Memory B cell (primary cell): ENCODE results near the gene WNT5A.

ENCODE experiments used
- ATAC-seq: fragments of 150-1000 bp; cut with Tn5 transposase; 2 replicates; pipeline ENCODE4 v1.10.0; 2021; ENCODE audit warnings: low read depth, mild to moderate bottlenecking, moderate library complexity
- DNase-seq, 2 donors: peaks; one replicate each; pipeline ENCODE4 v3.0.0; 2022; ENCODE audit warnings: low spot score in 2 of 2
- H3K27ac Mint-ChIP-seq: one replicate; pipeline ENCODE4 v1.8.0; 2022; ENCODE audit warnings: mild to moderate bottlenecking, moderate library complexity, mixed read lengths
- H3K27me3 Mint-ChIP-seq: one replicate; pipeline ENCODE4 v1.8.0; 2022; ENCODE audit warnings: mixed read lengths
- H3K36me3 Mint-ChIP-seq: one replicate; pipeline ENCODE4 v1.8.0; 2022; ENCODE audit warnings: mild to moderate bottlenecking, mixed read lengths
- H3K4me1 Mint-ChIP-seq: one replicate; pipeline ENCODE4 v1.8.0; 2022; ENCODE audit warnings: mixed read lengths
- H3K4me3 Mint-ChIP-seq: one replicate; pipeline ENCODE4 v1.8.0; 2022; ENCODE audit warnings: mild to moderate bottlenecking, moderate library complexity, mixed read lengths
- H3K9me3 Mint-ChIP-seq: one replicate; pipeline ENCODE4 v1.8.0; 2022; ENCODE audit warnings: mixed read lengths

Gene WNT5A

GRCh38 chr3:55486857-55487380, at the start of gene WNT5A:
TSS of gene WNT5A (minus strand) at chr3:55487306. CDS start at chr3:55486985, 321 bp downstream.
- Mint-ChIP-seq H3K27ac (no peak within 1 kb of the TSS), H3K4me1 (peaks cover 13% of the 10 kb centered on the region), H3K9me3 (no peaks in the 10 kb centered on the region), H3K27me3 (peaks cover 29% of the 10 kb centered on the region), H3K36me3 (no peaks in the 10 kb centered on the region), H3K4me3 (peak within 1 kb of the TSS; percentile 71)
- no peak for DNase-seq
- ATAC-seq, result no peak

GRCh38 chr3:55534876-55535275, 47.8 kb upstream of the WNT5A start:
- H3K4me3 Mint-ChIP-seq, result no peak overlapping the region
- DNase-seq, result no peak
- ATAC-seq, result no peak
- no peak overlapping the region for H3K27ac Mint-ChIP-seq
- H3K36me3 Mint-ChIP-seq, result no peaks in the 10 kb centered on the region
- no peaks in the 10 kb centered on the region for H3K4me1 Mint-ChIP-seq
- H3K27me3 Mint-ChIP-seq, result no peaks in the 10 kb centered on the region
- no peaks in the 10 kb centered on the region for H3K9me3 Mint-ChIP-seq

GRCh38 chr3:55532806-55533205, 45.7 kb upstream of the WNT5A start:
- H3K9me3 Mint-ChIP-seq, result no peaks in the 10 kb centered on the region
- ATAC-seq, result no peak
- H3K27me3 Mint-ChIP-seq, result no peaks in the 10 kb centered on the region
- DNase-seq, result no peak
- H3K4me1 Mint-ChIP-seq, result no peaks in the 10 kb centered on the region
- H3K36me3 Mint-ChIP-seq, result no peaks in the 10 kb centered on the region
- H3K4me3 Mint-ChIP-seq, result no peak overlapping the region
- H3K27ac Mint-ChIP-seq, result no peak overlapping the region

- ATAC-seq (no peak), DNase-seq (no peak)
- no peak overlapping the region for H3K27ac Mint-ChIP-seq
- no peaks in the 10 kb centered on the region for H3K4me1 Mint-ChIP-seq
- no peak overlapping the region for H3K4me3 Mint-ChIP-seq
- no peaks in the 10 kb centered on the region for H3K36me3 Mint-ChIP-seq
- H3K9me3 Mint-ChIP-seq, result no peaks in the 10 kb centered on the region
- no peaks in the 10 kb centered on the region for H3K27me3 Mint-ChIP-seq
Measured at GRCh38 chr3:55531321-55531720, 44.2 kb upstream of the WNT5A start.

GRCh38 chr3:55527361-55527760, 40.3 kb upstream of the WNT5A start:
- H3K4me1 Mint-ChIP-seq, result no peaks in the 10 kb centered on the region
- H3K36me3 Mint-ChIP-seq, result no peaks in the 10 kb centered on the region
- peaks cover 2% of the 10 kb centered on the region for H3K27me3 Mint-ChIP-seq
- no peak for DNase-seq
- ATAC-seq, result no peak
- H3K4me3 Mint-ChIP-seq, result no peak overlapping the region
- H3K9me3 Mint-ChIP-seq, result peaks cover 2% of the 10 kb centered on the region
- no peak overlapping the region for H3K27ac Mint-ChIP-seq

- H3K36me3 Mint-ChIP-seq, result no peaks in the 10 kb centered on the region
- no peak for ATAC-seq
- H3K27ac Mint-ChIP-seq, result no peak overlapping the region
- no peaks in the 10 kb centered on the region for H3K4me1 Mint-ChIP-seq
- DNase-seq, result no peak
- H3K27me3 Mint-ChIP-seq, result peaks cover 2% of the 10 kb centered on the region
- no peak overlapping the region for H3K4me3 Mint-ChIP-seq
- H3K9me3 Mint-ChIP-seq, result peaks cover 2% of the 10 kb centered on the region
Measured at GRCh38 chr3:55526332-55527030, 39.4 kb upstream of the WNT5A start.

- Mint-ChIP-seq H3K27ac (no peak overlapping the region), H3K36me3 (no peaks in the 10 kb centered on the region), H3K4me3 (no peak overlapping the region), H3K27me3 (peaks cover 2% of the 10 kb centered on the region), H3K4me1 (no peaks in the 10 kb centered on the region), H3K9me3 (peaks cover 2% of the 10 kb centered on the region)
- no peak for DNase-seq
- ATAC-seq, result no peak
Measured at GRCh38 chr3:55525436-55525835, 38.3 kb upstream of the WNT5A start.

- Mint-ChIP-seq H3K27ac (no peak overlapping the region), H3K27me3 (peaks cover 2% of the 10 kb centered on the region), H3K4me1 (no peaks in the 10 kb centered on the region), H3K9me3 (peaks cover 2% of the 10 kb centered on the region), H3K4me3 (no peak overlapping the region), H3K36me3 (no peaks in the 10 kb centered on the region)
- ATAC-seq, result no peak
- DNase-seq, result no peak
Measured at GRCh38 chr3:55524565-55525244, 37.6 kb upstream of the WNT5A start.

GRCh38 chr3:55523471-55523870, 36.4 kb upstream of the WNT5A start:
- no peak overlapping the region for H3K27ac Mint-ChIP-seq
- ATAC-seq (no peak), DNase-seq (no peak)
- no peak overlapping the region for H3K4me3 Mint-ChIP-seq
- H3K9me3 Mint-ChIP-seq, result peaks cover 2% of the 10 kb centered on the region
- no peaks in the 10 kb centered on the region for H3K4me1 Mint-ChIP-seq
- H3K27me3 Mint-ChIP-seq, result peaks cover 2% of the 10 kb centered on the region
- H3K36me3 Mint-ChIP-seq, result no peaks in the 10 kb centered on the region

- no peaks in the 10 kb centered on the region for H3K4me1 Mint-ChIP-seq
- ATAC-seq, result no peak
- H3K27ac Mint-ChIP-seq, result no peak overlapping the region
Measured at GRCh38 chr3:55521738-55522421, 34.8 kb upstream of the WNT5A start.

GRCh38 chr3:55521064-55521737, 34.1 kb upstream of the WNT5A start:
- H3K36me3 Mint-ChIP-seq, result no peaks in the 10 kb centered on the region
- H3K4me1 Mint-ChIP-seq, result no peaks in the 10 kb centered on the region
- no peak overlapping the region for H3K4me3 Mint-ChIP-seq
- DNase-seq (no peak), ATAC-seq (no peak)
- H3K9me3 Mint-ChIP-seq, result peaks cover 2% of the 10 kb centered on the region
- no peak overlapping the region for H3K27ac Mint-ChIP-seq
- H3K27me3 Mint-ChIP-seq, result peaks cover 2% of the 10 kb centered on the region

More at GRCh38 chr3:55521738-55522421, 34.8 kb upstream of the WNT5A start:
- no peak overlapping the region for H3K4me3 Mint-ChIP-seq
- peaks cover 2% of the 10 kb centered on the region for H3K9me3 Mint-ChIP-seq
- no peak for DNase-seq
- peaks cover 2% of the 10 kb centered on the region for H3K27me3 Mint-ChIP-seq
- H3K36me3 Mint-ChIP-seq, result no peaks in the 10 kb centered on the region

GRCh38 chr3:55519019-55519418, 31.9 kb upstream of the WNT5A start:
- no peak overlapping the region for H3K4me3 Mint-ChIP-seq
- DNase-seq, result no peak

GRCh38 chr3:55518451-55518850, 31.3 kb upstream of the WNT5A start:
- Mint-ChIP-seq H3K4me1 (no peaks in the 10 kb centered on the region), H3K4me3 (no peak overlapping the region), H3K27me3 (peaks cover 1% of the 10 kb centered on the region), H3K36me3 (no peaks in the 10 kb centered on the region), H3K27ac (no peak overlapping the region), H3K9me3 (no peaks in the 10 kb centered on the region)
- no peak for ATAC-seq
- DNase-seq, result no peak

More at GRCh38 chr3:55519019-55519418, 31.9 kb upstream of the WNT5A start:
- peaks cover 2% of the 10 kb centered on the region for H3K27me3 Mint-ChIP-seq
- ATAC-seq, result no peak
- H3K9me3 Mint-ChIP-seq, result no peaks in the 10 kb centered on the region
- H3K36me3 Mint-ChIP-seq, result no peaks in the 10 kb centered on the region
- no peak overlapping the region for H3K27ac Mint-ChIP-seq
- no peaks in the 10 kb centered on the region for H3K4me1 Mint-ChIP-seq
